AG09309 (cell line): Measurements from ENCODE around the gene CNNM2.

Source experiments
- DNase-seq: peaks from one replicate; pipeline ENCODE4 v3.0.0-alpha.2; 2010; ENCODE audit warnings: low read depth
- H3K4me3 ChIP-seq: 2 replicates; pipeline ENCODE4 v1.5.1; 2011; ENCODE audit warnings: mild to moderate bottlenecking, low read depth, low read length, moderate library complexity; ENCODE audit not compliant: control insufficient read depth
- CTCF ChIP-seq: IDR thresholded peaks from 2 replicates; pipeline ENCODE4 v1.5.1; 2011; ENCODE audit warnings: mild to moderate bottlenecking, low read depth, low read length, inconsistent platforms; ENCODE audit not compliant: insufficient read depth, control insufficient read depth; ENCODE audit errors: missing control alignments

Gene CNNM2

DNA sequence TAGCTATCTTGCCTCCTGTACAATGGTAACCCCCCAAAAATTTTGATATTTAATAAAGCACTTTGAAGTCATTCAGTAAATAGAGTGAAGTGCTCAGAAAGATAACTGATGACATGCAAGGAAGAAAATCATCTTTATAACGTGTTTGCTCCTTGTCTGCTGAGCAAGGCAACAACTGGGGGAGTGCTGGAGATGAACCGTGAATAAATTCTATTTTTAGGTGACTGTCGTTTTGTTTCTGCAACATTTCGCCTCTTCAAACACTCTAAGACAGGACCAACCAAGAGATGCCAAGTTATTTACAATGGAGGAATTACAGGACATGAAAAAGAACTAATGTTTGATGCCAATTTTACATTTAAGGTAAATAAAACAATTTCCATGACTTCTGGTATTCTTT lies 39.5 kb upstream of the CNNM2 start:
- no peak overlapping the region for H3K4me3 ChIP-seq
- DNase-seq = no peak
- TF ChIP-seq CTCF = no peak

DNA sequence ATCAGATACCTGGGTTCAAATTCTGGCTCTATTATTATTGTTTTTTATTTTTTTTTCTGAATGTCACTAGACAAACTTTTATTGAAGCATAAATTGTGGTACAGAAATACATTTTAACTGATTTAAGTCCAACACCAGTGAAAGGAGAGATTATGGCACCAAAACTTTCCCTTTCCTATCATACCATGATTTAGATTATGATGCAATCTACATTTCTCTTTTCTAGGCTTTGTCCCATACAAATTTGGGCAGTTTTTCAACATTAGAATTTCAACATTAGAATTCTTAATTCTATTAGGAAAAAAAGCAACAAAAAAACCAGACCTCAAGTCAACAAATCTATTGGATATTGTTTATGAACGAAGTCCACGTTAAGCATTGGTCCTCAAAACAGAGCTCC lies 37.8 kb upstream of the CNNM2 start:
- no peak for DNase-seq
- TF ChIP-seq CTCF = no peak

GRCh38 chr10:102888048-102888447 lies 30.0 kb upstream of the CNNM2 start:
- TF ChIP-seq CTCF = no peak
- no peak for DNase-seq
- no peak overlapping the region for H3K4me3 ChIP-seq

More for the DNA sequence above, 37.8 kb upstream of the CNNM2 start:
- no peak overlapping the region for H3K4me3 ChIP-seq

- no peak overlapping the region for H3K4me3 ChIP-seq
- no peak for TF ChIP-seq CTCF
- no peak for DNase-seq
Observed at GRCh38 chr10:102894466-102895213, 23.5 kb upstream of the CNNM2 start.

DNA sequence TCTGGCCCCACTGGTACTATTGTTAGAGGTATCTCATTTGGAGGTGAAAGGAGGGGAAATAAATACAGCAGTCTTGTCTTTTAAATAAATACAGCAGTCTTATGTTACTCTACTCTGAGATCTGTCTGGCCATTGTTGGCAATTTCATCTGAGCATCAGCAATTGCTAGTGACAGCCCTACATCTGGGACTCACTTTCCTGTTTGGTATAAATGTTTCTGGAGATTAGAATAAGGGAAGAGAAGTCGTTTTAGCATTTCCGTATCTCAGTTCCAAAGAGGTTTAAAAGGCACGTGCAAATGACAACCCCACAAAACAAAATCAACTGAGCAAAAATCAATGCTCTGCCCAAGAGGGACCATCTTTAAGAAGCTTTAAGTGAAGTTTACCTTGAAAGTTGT lies 18.1 kb upstream of the CNNM2 start:
- no peak for TF ChIP-seq CTCF
- H3K4me3 ChIP-seq = no peak overlapping the region
- no peak for DNase-seq

GRCh38 chr10:102904346-102904745 lies 13.7 kb upstream of the CNNM2 start:
- no peak for TF ChIP-seq CTCF
- no peak for DNase-seq
- H3K4me3 ChIP-seq = no peak overlapping the region
